Prostate gland (tissue), 2 donors: ENCODE measurements around the gene EIF1.

Source experiments
- CTCF ChIP-seq, 4 experiments: fragments of 200-600 bp in 2 of 4; fragments of 450-650 bp in 2 of 4; sonication (generic) in 2 of 4; IDR thresholded peaks; 1 replicate in 3 of 4; 2 replicates in 1 of 4; pipeline ENCODE4 v1.5.1; 2016 to 2019; ENCODE audit warnings: antibody characterized with exemption in 4 of 4, mild to moderate bottlenecking in 2 of 4, moderate library complexity in 2 of 4
- POLR2A ChIP-seq: fragments of 450-650 bp; IDR thresholded peaks from one replicate; pipeline ENCODE4 v1.6.1; 2016; ENCODE audit warnings: antibody characterized with exemption, mild to moderate bottlenecking
- POLR2AphosphoS5 ChIP-seq: sonication (generic); formaldehyde crosslinking; IDR thresholded peaks from one replicate; pipeline ENCODE4 v1.6.1; 2017; ENCODE audit warnings: antibody characterized with exemption

GRCh38 chr17:41648411-41649195 is 40.1 kb upstream of the EIF1 start:
- peak; percentile 39 for TF ChIP-seq POLR2A
- peak; percentile 96 to 99 (median 98) for TF ChIP-seq CTCF (IDR thresholded peaks at IDR 0.05)
- peak; percentile 78 for TF ChIP-seq POLR2AphosphoS5
